ENCODE results near the gene HPGDS.

HPGDS gene

GRCh38 chr4:94357624-94358023 is 15.0 kb upstream of the HPGDS start:
- 100% methylated on average over 1 of the region's 2 CpGs for WGBS, 2 experiments (ENCODE audit: insufficient coverage in 2 of 2)
- no peak overlapping the region for H3K27ac ChIP-seq (ENCODE audit: low read depth, low read length, severe bottlenecking)
- no peaks in the 10 kb centered on the region for H3K36me3 ChIP-seq (ENCODE audit: control insufficient read depth, insufficient read depth, low read length)
- H3K9me3 ChIP-seq (ENCODE audit: control insufficient read depth, low read length): no peaks in the 10 kb centered on the region
- no peak overlapping the region for H3K4me3 ChIP-seq (ENCODE audit: extremely low read depth, insufficient read depth, low read length, poor library complexity, severe bottlenecking)
- no peaks in the 10 kb centered on the region for H3K4me1 ChIP-seq (ENCODE audit: control insufficient read depth, insufficient read depth, low read length, poor library complexity, severe bottlenecking)

GRCh38 chr4:94356444-94356843 is 13.8 kb upstream of the HPGDS start:
- Histone ChIP-seq H3K36me3 (ENCODE audit: control insufficient read depth, insufficient read depth, low read length) (no peaks in the 10 kb centered on the region), H3K9me3 (ENCODE audit: control insufficient read depth, low read length) (no peaks in the 10 kb centered on the region), H3K4me3 (ENCODE audit: extremely low read depth, insufficient read depth, low read length, poor library complexity, severe bottlenecking) (no peak overlapping the region), H3K4me1 (ENCODE audit: control insufficient read depth, insufficient read depth, low read length, poor library complexity, severe bottlenecking) (no peaks in the 10 kb centered on the region), H3K27ac (ENCODE audit: low read depth, low read length, severe bottlenecking) (no peak overlapping the region)
- no CpG with 5 or more reads among the region's 2 CpGs for WGBS, 2 experiments (ENCODE audit: insufficient coverage in 2 of 2)

- H3K36me3 ChIP-seq (ENCODE audit: control insufficient read depth, insufficient read depth, low read length): no peaks in the 10 kb centered on the region
- no peak overlapping the region for H3K27ac ChIP-seq (ENCODE audit: low read depth, low read length, severe bottlenecking)
- no peak overlapping the region for H3K4me3 ChIP-seq (ENCODE audit: extremely low read depth, insufficient read depth, low read length, poor library complexity, severe bottlenecking)
- H3K4me1 ChIP-seq (ENCODE audit: control insufficient read depth, insufficient read depth, low read length, poor library complexity, severe bottlenecking): no peaks in the 10 kb centered on the region
- WGBS, 2 experiments (ENCODE audit: insufficient coverage in 2 of 2): 82 to 100% methylated on average over 3 to 4 of the region's 6 CpGs
- no peaks in the 10 kb centered on the region for H3K9me3 ChIP-seq (ENCODE audit: control insufficient read depth, low read length)
Observed at GRCh38 chr4:94354474-94354896, 11.8 kb upstream of the HPGDS start.

GRCh38 chr4:94352996-94353395 is 10.4 kb upstream of the HPGDS start:
- no peaks in the 10 kb centered on the region for H3K4me1 ChIP-seq (ENCODE audit: control insufficient read depth, insufficient read depth, low read length, poor library complexity, severe bottlenecking)
- H3K9me3 ChIP-seq (ENCODE audit: control insufficient read depth, low read length): no peaks in the 10 kb centered on the region
- WGBS, 2 experiments (ENCODE audit: insufficient coverage in 2 of 2): no CpG with 5 or more reads among the region's 2 CpGs
- no peak overlapping the region for H3K27ac ChIP-seq (ENCODE audit: low read depth, low read length, severe bottlenecking)
- no peaks in the 10 kb centered on the region for H3K36me3 ChIP-seq (ENCODE audit: control insufficient read depth, insufficient read depth, low read length)
- no peak overlapping the region for H3K4me3 ChIP-seq (ENCODE audit: extremely low read depth, insufficient read depth, low read length, poor library complexity, severe bottlenecking)

GRCh38 chr4:94352163-94352562 is 9.5 kb upstream of the HPGDS start:
- 94 to 97% methylated on average over 2 to 3 of the region's 4 CpGs for WGBS, 2 experiments (ENCODE audit: insufficient coverage in 2 of 2)
- H3K4me1 ChIP-seq (ENCODE audit: control insufficient read depth, insufficient read depth, low read length, poor library complexity, severe bottlenecking): no peaks in the 10 kb centered on the region
- H3K9me3 ChIP-seq (ENCODE audit: control insufficient read depth, low read length): no peaks in the 10 kb centered on the region
- no peaks in the 10 kb centered on the region for H3K36me3 ChIP-seq (ENCODE audit: control insufficient read depth, insufficient read depth, low read length)
- no peak overlapping the region for H3K27ac ChIP-seq (ENCODE audit: low read depth, low read length, severe bottlenecking)
- no peak overlapping the region for H3K4me3 ChIP-seq (ENCODE audit: extremely low read depth, insufficient read depth, low read length, poor library complexity, severe bottlenecking)

GRCh38 chr4:94351319-94351718 is 8.7 kb upstream of the HPGDS start:
- no peaks in the 10 kb centered on the region for H3K36me3 ChIP-seq (ENCODE audit: control insufficient read depth, insufficient read depth, low read length)
- peaks cover 5% of the 10 kb centered on the region for H3K4me1 ChIP-seq (ENCODE audit: control insufficient read depth, insufficient read depth, low read length, poor library complexity, severe bottlenecking)
- no peaks in the 10 kb centered on the region for H3K9me3 ChIP-seq (ENCODE audit: control insufficient read depth, low read length)
- WGBS, 2 experiments (ENCODE audit: insufficient coverage in 2 of 2): no CpG with 5 or more reads among the region's 1 CpG
- H3K4me3 ChIP-seq (ENCODE audit: extremely low read depth, insufficient read depth, low read length, poor library complexity, severe bottlenecking): no peak overlapping the region
- no peak overlapping the region for H3K27ac ChIP-seq (ENCODE audit: low read depth, low read length, severe bottlenecking)

- H3K9me3 ChIP-seq (ENCODE audit: control insufficient read depth, low read length): no peaks in the 10 kb centered on the region
- H3K36me3 ChIP-seq (ENCODE audit: control insufficient read depth, insufficient read depth, low read length): no peaks in the 10 kb centered on the region
- peaks cover 5% of the 10 kb centered on the region for H3K4me1 ChIP-seq (ENCODE audit: control insufficient read depth, insufficient read depth, low read length, poor library complexity, severe bottlenecking)
- 77 to 80% methylated on average over 3 to 5 of the region's 8 CpGs for WGBS, 2 experiments (ENCODE audit: insufficient coverage in 2 of 2)
- no peak overlapping the region for H3K4me3 ChIP-seq (ENCODE audit: extremely low read depth, insufficient read depth, low read length, poor library complexity, severe bottlenecking)
- H3K27ac ChIP-seq (ENCODE audit: low read depth, low read length, severe bottlenecking): no peak overlapping the region
Observed at GRCh38 chr4:94350095-94350494, 7.5 kb upstream of the HPGDS start.

- Histone ChIP-seq H3K27ac (ENCODE audit: low read depth, low read length, severe bottlenecking) (no peak overlapping the region), H3K36me3 (ENCODE audit: control insufficient read depth, insufficient read depth, low read length) (no peaks in the 10 kb centered on the region), H3K4me1 (ENCODE audit: control insufficient read depth, insufficient read depth, low read length, poor library complexity, severe bottlenecking) (peaks cover 5% of the 10 kb centered on the region), H3K4me3 (ENCODE audit: extremely low read depth, insufficient read depth, low read length, poor library complexity, severe bottlenecking) (no peak overlapping the region), H3K9me3 (ENCODE audit: control insufficient read depth, low read length) (no peaks in the 10 kb centered on the region)
- no CpG with 5 or more reads among the region's 1 CpG for WGBS, 2 experiments (ENCODE audit: insufficient coverage in 2 of 2)
Observed at GRCh38 chr4:94349193-94349592, 6.6 kb upstream of the HPGDS start.

- no peak overlapping the region for H3K4me3 ChIP-seq (ENCODE audit: extremely low read depth, insufficient read depth, low read length, poor library complexity, severe bottlenecking)
- no peaks in the 10 kb centered on the region for H3K36me3 ChIP-seq (ENCODE audit: control insufficient read depth, insufficient read depth, low read length)
- 100% methylated on average over 1 of the region's 3 CpGs; no CpG with 5 or more reads in 1 of the 2 experiments for WGBS, 2 experiments (ENCODE audit: insufficient coverage in 2 of 2)
- no peak overlapping the region for H3K27ac ChIP-seq (ENCODE audit: low read depth, low read length, severe bottlenecking)
- no peaks in the 10 kb centered on the region for H3K9me3 ChIP-seq (ENCODE audit: control insufficient read depth, low read length)
- peaks cover 5% of the 10 kb centered on the region for H3K4me1 ChIP-seq (ENCODE audit: control insufficient read depth, insufficient read depth, low read length, poor library complexity, severe bottlenecking)
Observed at GRCh38 chr4:94348666-94349065, 6.0 kb upstream of the HPGDS start.

GRCh38 chr4:94346541-94346940 is 3.9 kb upstream of the HPGDS start:
- no peak overlapping the region for H3K4me3 ChIP-seq (ENCODE audit: extremely low read depth, insufficient read depth, low read length, poor library complexity, severe bottlenecking)
- H3K4me1 ChIP-seq (ENCODE audit: control insufficient read depth, insufficient read depth, low read length, poor library complexity, severe bottlenecking): peaks cover 8% of the 10 kb centered on the region
- no peaks in the 10 kb centered on the region for H3K9me3 ChIP-seq (ENCODE audit: control insufficient read depth, low read length)
- no peaks in the 10 kb centered on the region for H3K36me3 ChIP-seq (ENCODE audit: control insufficient read depth, insufficient read depth, low read length)
- no peak overlapping the region for H3K27ac ChIP-seq (ENCODE audit: low read depth, low read length, severe bottlenecking)

GRCh38 chr4:94345969-94346368 is 3.3 kb upstream of the HPGDS start:
- no peak overlapping the region for H3K27ac ChIP-seq (ENCODE audit: low read depth, low read length, severe bottlenecking)
- H3K36me3 ChIP-seq (ENCODE audit: control insufficient read depth, insufficient read depth, low read length): no peaks in the 10 kb centered on the region
- H3K9me3 ChIP-seq (ENCODE audit: control insufficient read depth, low read length): no peaks in the 10 kb centered on the region
- no CpG with 5 or more reads among the region's 2 CpGs for WGBS, 2 experiments (ENCODE audit: insufficient coverage in 2 of 2)
- peaks cover 8% of the 10 kb centered on the region for H3K4me1 ChIP-seq (ENCODE audit: control insufficient read depth, insufficient read depth, low read length, poor library complexity, severe bottlenecking)
- no peak overlapping the region for H3K4me3 ChIP-seq (ENCODE audit: extremely low read depth, insufficient read depth, low read length, poor library complexity, severe bottlenecking)

- no peaks in the 10 kb centered on the region for H3K36me3 ChIP-seq (ENCODE audit: control insufficient read depth, insufficient read depth, low read length)
- H3K9me3 ChIP-seq (ENCODE audit: control insufficient read depth, low read length): no peaks in the 10 kb centered on the region
- no peak overlapping the region for H3K27ac ChIP-seq (ENCODE audit: low read depth, low read length, severe bottlenecking)
- no peak overlapping the region for H3K4me3 ChIP-seq (ENCODE audit: extremely low read depth, insufficient read depth, low read length, poor library complexity, severe bottlenecking)
- 100% methylated on average over 1 of the region's 4 CpGs; no CpG with 5 or more reads in 1 of the 2 experiments for WGBS, 2 experiments (ENCODE audit: insufficient coverage in 2 of 2)
- peaks cover 8% of the 10 kb centered on the region for H3K4me1 ChIP-seq (ENCODE audit: control insufficient read depth, insufficient read depth, low read length, poor library complexity, severe bottlenecking)
Observed at GRCh38 chr4:94345266-94345665, 2.6 kb upstream of the HPGDS start.
